ENCODE data around the gene DGUOK. TPM values are rescaled to one million over a fixed set of nuclear protein-coding genes. Genes with fewer than 3 reads are reported as not detected.

Gene DGUOK
- total RNA-seq, 1 donor, result 81.2 TPM

- TF ChIP-seq CTCF (IDR thresholded peaks at IDR 0.05; ENCODE audit: insufficient read depth, low read depth, low read length), result no peak
- no peak for DNase-seq (ENCODE audit: low read depth)
- H3K4me3 ChIP-seq (ENCODE audit: low read depth, low read length), result peak overlapping the region; percentile 82
These were observed 77.8 kb downstream of the DGUOK start for GRCh38 chr2:74004212-74005182.

- H3K4me3 ChIP-seq (ENCODE audit: low read depth, low read length), result no peak overlapping the region
- DNase-seq (ENCODE audit: low read depth), result peak; percentile 62
- TF ChIP-seq CTCF (IDR thresholded peaks at IDR 0.05; ENCODE audit: insufficient read depth, low read depth, low read length), result no peak
These were observed 79.1 kb downstream of the DGUOK start for GRCh38 chr2:74005786-74006185.

GRCh38 chr2:74006459-74006858 is 79.8 kb downstream of the DGUOK start:
- no peak for TF ChIP-seq CTCF (IDR thresholded peaks at IDR 0.05; ENCODE audit: insufficient read depth, low read depth, low read length)

GRCh38 chr2:74007121-74007520 is 80.4 kb downstream of the DGUOK start:
- TF ChIP-seq CTCF (IDR thresholded peaks at IDR 0.05; ENCODE audit: insufficient read depth, low read depth, low read length), result no peak
- H3K4me3 ChIP-seq (ENCODE audit: low read depth, low read length), result no peak overlapping the region
- no peak for DNase-seq (ENCODE audit: low read depth)

More at GRCh38 chr2:74006459-74006858, 79.8 kb downstream of the DGUOK start:
- DNase-seq (ENCODE audit: low read depth), result peak; percentile 86
- no peak overlapping the region for H3K4me3 ChIP-seq (ENCODE audit: low read depth, low read length)

GRCh38 chr2:74007711-74008110 is 81.0 kb downstream of the DGUOK start:
- no peak overlapping the region for H3K4me3 ChIP-seq (ENCODE audit: low read depth, low read length)
- DNase-seq (ENCODE audit: low read depth), result no peak
- TF ChIP-seq CTCF (IDR thresholded peaks at IDR 0.05; ENCODE audit: insufficient read depth, low read depth, low read length), result no peak

Small RNAs within 50 kb of the gene (small RNA-seq; reads per million reads assigned to genes)
- gene AC110801.1 (not detected), gene RNA5SP97 (not detected)

Other genes starting within 250 kb of the DGUOK start
- 20.6 and 22.9 TPM in 2 replicates for gene TPRKB, start 189.5 kb upstream of the DGUOK start, total RNA-seq
- gene DUSP11, start 146.8 kb upstream of the DGUOK start, total RNA-seq, result 31.2 and 38.4 TPM in 2 replicates
- not detected in 2 replicates for gene C2orf78, start 142.7 kb upstream of the DGUOK start, total RNA-seq
- 22.9 and 28.5 TPM in 2 replicates for gene STAMBP, start 97.9 kb upstream of the DGUOK start, total RNA-seq
- gene ACTG2, start 33.9 kb upstream of the DGUOK start, total RNA-seq, result 59.6 and 113 TPM in 2 replicates
- gene TET3, start 58.0 kb downstream of the DGUOK start, total RNA-seq, result 5.6 and 7.7 TPM in 2 replicates
- 41.2 and 50.1 TPM in 2 replicates for gene BOLA3, start 221.0 kb downstream of the DGUOK start, total RNA-seq

Measured in fibroblast of villous mesenchyme (primary cell).